ENCODE data around the gene SH3BP1.

DNA sequence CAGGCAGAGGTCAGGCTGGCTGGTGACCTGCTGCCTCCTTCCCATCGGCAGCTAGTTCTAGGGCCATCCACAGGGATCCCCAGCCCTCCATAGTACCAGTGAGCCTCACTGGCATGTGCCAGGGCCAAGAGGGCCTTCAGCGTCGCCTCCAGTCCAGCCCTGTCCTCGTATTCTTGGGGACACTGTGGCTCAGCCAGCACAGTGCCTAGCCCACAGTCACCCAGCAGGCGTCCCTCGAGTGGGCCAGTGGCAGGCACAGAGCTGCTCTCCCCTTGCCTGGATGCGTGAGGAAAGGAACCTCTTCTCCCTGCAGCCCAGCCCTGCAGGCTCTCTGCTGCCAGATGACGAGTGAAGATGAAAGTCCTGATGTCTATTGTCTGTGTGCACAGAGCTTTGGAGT, 10.6 kb upstream of the SH3BP1 start:
- TF ChIP-seq, protein P1, sequence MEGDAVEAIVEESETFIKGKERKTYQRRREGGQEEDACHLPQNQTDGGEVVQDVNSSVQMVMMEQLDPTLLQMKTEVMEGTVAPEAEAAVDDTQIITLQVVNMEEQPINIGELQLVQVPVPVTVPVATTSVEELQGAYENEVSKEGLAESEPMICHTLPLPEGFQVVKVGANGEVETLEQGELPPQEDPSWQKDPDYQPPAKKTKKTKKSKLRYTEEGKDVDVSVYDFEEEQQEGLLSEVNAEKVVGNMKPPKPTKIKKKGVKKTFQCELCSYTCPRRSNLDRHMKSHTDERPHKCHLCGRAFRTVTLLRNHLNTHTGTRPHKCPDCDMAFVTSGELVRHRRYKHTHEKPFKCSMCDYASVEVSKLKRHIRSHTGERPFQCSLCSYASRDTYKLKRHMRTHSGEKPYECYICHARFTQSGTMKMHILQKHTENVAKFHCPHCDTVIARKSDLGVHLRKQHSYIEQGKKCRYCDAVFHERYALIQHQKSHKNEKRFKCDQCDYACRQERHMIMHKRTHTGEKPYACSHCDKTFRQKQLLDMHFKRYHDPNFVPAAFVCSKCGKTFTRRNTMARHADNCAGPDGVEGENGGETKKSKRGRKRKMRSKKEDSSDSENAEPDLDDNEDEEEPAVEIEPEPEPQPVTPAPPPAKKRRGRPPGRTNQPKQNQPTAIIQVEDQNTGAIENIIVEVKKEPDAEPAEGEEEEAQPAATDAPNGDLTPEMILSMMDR (IDR thresholded peaks at IDR 0.05; ENCODE audit: low read depth, low read length, poor library complexity, severe bottlenecking), result no peak
- TF ChIP-seq EZH2phosphoT487 (IDR thresholded peaks at IDR 0.05; ENCODE audit: borderline replicate concordance, low read length), result no peak
